Kasumi-1 (cell line): ENCODE data around the gene ETV3L.
A peak's percentile ranks its signal among the peaks of the same experiment; 100 is the strongest.

ENCODE experiments used
- DNase-seq, 2 experiments: peaks; one replicate each; lab custom pipeline; 2025; lab: John Stamatoyannopoulos, UW

The ETV3L gene

DNA sequence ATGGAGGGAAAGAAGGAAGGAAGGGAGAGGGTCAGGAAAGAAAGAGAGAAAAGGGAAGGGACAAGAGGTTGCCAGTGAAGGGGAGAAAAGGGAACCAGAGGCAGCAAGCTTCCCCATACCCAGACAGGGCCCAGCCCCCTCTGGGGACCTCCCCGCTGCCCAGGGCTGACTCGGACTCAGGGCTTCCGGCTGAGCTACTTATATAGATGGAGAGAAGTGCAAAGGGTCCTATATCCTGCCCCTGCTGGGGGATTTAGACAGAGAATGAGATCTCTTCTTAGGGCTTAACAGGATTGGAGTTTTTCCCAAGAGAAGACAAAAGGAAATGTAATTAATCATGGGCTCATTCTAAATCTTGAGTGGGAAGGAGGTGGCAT, at the start of gene ETV3L:
ETV3L (minus strand) TSS at position 176 of the 377 bp plus-strand sequence. CDS start 285 bp downstream, outside the sequence.
- DNase-seq: no peak

DNA sequence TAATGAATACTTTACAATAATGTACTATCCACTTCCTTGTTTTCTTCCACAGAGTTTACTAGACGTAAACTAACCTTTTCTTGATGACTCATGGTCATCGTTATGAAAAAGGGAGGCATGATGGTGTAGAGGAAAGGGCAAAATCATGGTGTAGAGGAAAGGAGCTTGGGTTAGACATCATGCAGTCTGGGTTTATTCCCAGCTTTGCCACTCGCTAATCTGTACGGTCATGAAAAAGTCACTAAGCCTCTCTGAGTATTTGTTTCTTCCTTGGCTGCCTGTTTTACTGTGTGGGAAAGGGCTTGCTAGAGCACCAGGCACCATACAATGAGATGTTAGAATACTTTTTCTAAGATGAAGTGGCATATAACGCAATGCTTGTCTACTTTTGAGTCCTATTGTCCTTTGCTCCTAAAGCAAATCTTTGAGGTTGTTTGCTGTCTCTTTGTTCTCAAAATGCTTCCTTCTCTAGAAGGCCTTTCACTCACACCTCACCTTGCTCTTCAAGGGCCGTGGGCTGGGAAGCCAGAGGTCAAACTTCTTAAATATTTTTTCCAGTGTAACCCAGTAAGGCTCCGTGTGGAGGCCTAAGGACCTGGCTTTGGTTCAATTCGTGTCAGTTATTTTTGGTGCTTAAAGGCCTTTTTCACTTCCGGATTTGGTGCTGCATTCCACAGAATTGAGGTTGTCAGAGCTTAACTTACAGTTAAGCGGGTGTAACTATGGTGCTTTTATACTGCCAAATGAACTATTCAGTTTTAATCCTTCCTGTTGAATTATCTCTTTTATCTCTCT, 48.5 kb upstream of the ETV3L start:
- no peak for DNase-seq

DNA sequence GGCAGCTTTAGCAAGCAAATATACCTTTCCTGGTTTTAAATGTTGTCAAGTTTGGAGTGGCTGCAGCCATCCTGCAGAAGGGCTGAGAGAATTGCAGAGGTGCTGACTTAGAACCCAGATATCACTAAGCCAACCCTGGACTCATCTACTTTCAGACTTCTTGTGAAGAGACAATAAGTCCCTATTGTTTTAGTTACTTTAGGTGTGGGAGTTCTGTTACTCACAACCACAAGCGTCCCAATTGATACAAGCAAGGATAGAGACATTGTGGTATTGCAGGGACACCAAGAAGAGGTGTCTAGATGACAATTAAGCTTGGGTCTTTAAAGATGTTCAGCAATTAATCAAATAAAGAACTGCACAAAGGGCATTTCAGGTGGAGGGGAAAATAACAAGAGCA, 47.4 kb upstream of the ETV3L start:
- DNase-seq: no peak

DNA sequence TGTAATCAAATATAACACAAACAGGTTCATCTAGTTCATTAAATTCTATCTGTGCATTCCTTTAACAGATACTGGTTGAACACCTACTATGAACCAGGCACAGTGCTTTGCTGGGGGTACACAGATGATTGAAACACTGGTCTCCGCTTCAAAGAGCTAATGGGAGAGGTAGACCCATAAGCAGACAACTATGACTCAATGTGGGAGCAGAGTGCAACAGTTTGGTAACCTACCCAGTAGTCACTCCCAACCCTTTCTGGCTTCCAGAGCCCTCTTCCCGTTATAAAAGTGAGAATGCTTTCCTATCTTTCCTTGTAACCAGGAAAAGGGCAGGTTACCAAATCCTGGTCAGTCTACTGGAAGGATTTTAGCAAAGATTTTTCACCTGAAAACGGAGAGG, 46.6 kb upstream of the ETV3L start:
- DNase-seq: no peak

DNA sequence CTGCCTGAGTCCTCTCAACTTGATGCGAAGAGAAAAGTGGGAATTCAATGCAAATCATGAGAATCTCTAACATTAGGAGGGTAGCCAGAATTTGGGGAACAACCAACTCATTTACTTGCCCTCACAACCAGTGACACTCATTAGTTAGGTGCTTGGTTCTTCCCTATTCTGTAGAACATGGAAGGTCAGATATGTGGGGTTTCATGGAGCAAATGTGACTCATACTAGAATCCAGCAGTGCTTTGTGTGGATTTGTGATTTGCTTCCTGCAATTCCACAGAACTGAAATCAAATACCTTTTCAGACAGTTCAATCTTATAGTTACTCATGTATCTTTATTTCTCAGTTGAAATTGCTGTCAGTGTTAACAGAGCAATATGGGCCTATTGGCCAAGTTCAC, 45.5 kb upstream of the ETV3L start:
- no peak for DNase-seq

DNA sequence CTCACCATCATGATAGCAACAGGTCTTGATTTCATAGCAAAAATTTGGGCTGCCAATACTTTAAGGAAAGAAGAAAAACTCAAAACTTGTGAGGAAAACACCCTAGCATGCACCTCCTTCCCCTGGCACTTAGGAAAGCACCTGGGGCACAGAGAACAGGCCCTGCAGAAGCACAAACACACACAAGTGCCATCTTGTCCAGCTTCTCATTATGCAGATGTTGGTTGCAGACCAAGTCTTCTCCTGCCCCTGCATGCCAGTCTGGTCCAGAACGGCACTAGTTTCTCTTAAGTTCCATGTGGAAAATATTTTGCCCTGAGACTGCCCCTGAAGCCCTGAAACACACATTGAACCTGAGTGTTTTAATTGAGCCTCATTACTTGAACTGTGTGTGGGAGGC, 44.9 kb upstream of the ETV3L start:
- DNase-seq: no peak

DNA sequence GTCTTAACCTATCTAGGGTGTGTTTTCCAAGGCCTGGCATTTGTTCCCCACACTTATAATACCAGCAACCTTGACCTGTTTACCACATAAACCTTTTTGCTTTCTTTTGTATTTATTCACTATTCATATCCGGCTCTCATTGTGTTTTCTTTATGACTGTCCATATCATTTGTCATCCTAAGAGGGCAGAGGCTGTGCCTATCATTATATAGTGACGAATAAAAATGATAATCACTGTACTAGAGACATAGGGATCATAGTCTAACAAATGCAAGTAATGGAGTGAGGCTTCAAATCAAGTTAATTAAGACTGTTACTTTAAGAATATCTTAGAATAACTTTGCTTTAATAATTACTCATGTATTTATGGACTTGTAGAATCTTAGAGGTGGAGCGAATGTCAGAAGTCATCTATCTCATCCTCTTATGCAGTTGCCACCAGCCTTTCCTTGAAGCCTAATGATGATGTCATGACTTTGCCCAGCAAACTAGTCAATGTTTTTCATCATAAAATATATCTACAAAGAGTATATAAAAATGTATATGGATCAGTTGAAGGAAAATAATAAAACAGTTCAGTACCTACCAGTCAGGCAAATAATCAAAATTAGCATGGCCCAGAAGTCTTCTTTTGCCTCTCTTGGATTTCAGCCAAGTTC, 43.3 kb upstream of the ETV3L start:
- no peak for DNase-seq

DNA sequence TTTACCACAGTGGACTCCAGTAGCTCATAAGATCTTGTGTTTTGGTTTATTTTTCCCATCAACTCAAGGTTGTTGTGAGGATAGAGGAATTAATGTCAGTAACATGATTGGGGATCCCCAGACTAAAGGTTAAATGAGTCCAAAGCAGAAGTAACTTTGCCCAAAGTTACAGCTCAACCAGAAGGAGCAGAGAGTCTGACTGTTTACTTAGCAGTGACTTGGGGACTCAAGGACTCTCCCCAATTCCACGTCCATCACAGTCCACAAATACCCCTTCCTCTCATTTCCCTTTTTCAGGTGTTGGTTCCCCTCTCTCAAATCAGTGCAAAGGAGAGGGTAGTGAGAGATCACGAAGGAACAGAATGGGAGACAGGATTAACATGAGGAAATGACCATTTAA, 42.6 kb upstream of the ETV3L start:
- no peak for DNase-seq

DNA sequence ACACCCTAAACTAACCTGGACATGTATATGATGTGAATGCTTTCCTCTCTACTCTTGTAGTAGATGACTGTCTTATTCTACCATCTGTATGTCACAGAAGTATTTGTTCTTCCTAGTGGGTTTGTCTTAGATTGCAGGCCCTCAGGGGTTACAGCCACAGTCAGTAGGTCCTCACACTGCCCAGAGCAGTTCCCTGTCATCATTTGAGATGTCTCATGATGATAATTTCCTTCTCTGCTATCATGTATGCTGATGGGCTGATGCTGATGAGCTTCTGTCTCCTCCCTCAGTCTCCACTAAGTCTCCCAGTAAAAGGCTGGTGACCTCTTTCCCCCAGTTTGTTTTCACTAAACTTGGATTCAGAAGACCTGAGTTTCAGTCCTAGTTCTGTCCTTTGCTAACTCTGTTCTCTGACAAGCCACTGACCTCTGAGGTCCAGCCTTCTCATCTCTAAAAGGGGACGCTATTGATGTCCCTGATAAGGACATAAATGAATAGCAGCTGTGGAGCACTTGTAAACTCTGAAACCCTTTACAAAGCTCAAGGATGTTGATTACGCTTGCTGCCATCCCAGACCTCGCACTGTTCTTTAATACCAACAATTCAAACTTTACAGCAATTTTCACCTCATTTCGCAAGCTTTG, 41.7 kb upstream of the ETV3L start:
- no peak for DNase-seq

DNA sequence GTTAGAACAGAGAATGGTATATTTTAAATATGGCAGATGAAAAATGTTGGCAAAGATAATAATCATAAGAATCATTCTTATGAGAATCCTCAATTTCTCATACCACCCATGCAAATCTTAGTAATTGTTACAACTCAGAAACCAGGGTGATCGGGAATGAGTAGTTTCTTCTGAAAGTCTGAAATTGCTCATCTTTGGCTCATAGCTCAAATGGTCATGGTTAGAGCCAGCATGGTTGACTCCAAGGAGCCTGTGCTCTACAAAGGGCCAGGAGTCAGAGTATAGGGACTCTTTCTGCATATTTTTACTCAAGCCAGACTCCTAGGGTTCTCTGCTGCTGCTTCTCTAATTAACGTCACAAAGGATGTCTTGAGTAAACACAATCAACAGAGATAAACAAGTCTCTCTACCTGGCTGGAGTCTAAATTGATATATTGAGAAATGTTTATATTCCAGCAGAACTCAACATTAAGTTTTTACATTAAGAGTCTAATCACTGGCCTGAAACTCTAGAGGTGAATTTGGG, 40.5 kb upstream of the ETV3L start:
- no peak for DNase-seq

DNA sequence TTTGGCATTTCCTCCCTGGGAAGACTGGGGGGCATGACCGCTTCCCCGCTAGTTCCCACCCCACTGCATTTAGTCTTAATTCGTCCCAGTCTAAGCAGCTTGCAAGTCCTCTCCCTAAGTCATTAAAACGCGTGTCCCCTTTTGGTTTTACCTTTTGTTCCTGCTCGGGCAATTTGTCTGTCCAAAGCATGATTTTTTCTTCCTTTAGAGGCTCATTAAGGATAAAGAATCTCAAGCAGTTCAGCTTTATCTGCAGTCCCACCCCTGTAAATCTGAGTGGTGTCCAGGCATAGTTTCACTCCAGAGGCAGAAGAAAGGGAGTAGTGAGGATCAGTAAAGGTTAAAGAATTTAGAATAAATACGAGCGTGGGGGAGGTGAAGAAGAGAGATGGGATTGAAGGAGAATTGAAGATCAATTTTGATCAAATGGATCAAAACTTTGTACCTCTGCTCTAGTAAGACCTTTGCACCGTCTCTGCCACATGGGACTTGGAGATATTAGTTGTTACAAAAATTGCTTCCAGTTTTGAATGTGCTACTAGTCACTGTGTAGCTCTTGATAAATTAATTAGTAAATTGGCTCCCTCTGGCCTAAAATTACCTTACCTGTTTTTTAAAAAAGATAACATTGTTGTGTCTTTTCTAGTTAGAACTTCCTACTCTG, 39.6 kb upstream of the ETV3L start:
- no peak for DNase-seq

DNA sequence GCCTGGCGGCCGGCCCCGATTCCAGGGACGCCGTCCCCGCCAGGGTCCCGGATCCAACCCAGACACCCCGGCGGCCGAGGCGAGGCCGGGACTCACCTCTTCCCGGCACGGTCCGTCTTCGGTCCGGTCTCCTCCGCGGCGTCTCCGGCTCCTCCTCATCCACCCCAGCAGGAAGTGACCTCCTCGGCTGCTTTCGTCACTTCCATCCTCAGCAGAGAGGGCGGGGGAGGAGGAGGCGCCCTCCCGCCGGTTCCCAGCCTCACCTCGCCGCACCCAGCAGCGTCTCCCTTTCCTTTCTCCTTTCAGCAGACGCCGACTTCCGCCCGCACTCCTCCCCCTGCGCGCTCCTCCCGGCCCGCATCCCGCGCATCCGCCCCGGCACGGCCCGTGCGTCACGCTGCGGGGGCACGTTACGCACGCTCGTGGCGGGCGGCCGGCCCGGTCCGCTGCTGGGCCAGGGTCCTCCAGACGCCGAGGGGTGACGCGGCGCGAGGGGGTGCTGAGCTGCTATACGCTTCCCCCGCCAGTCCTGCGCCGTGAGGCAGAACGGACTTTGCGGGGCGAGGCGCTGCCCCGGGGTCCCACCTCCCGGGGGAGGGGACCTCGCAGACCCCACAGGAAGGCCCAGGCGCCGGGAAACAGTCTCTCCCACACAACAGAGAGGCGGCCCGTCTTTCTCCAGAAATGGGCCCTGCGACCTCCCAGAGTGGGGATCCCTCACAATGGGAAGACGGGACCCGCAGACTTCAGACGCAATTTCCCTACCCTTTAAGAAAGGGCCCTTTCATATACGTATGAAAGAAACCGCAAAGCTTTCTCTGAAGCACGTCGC, 38.8 kb upstream of the ETV3L start, which contains the start of gene ETV3:
ETV3 (minus strand) TSS at position 176 of the 832 bp plus-strand sequence. CDS start 2,043 bp downstream, outside the sequence.
- DNase-seq: peak; percentile 82 to 84

DNA sequence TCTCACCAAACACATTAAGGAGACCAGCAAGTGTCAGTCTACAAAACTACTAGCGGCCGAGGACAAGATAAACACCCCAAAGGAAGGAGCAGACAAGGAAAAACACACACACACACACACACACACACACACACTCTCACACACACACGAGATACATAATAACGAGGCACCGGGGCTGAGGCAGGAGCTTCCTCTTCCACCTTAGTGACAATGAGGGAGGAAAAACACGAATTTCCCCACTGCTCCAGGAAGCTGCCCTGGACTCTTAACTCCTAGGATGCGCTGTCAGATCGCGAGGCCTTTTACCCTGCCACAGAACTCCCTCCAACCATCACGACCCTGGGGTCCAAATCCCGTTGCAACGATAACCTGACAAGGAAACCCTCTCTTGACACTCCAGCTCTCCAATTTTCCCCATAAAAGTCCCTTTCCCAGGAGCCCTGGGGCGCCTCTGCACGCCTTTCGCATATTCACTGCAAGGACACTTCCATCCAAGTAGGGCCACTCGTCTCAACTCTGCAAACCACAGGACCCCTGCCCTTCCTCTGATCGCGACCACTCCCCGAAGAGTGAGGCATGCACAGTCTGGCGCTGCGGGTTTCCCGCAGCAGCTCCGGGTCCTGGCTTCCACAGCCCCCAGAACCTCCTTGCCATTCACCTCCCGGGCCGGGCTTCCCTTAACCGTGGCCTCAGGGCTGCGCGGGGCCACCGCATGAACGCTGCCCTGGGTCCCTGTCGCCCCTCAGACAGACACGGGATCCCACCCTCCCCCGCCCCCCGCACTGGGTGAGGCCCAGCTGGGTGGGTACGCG, 38.0 kb upstream of the ETV3L start:
- peak; percentile 36 to 65 for DNase-seq

DNA sequence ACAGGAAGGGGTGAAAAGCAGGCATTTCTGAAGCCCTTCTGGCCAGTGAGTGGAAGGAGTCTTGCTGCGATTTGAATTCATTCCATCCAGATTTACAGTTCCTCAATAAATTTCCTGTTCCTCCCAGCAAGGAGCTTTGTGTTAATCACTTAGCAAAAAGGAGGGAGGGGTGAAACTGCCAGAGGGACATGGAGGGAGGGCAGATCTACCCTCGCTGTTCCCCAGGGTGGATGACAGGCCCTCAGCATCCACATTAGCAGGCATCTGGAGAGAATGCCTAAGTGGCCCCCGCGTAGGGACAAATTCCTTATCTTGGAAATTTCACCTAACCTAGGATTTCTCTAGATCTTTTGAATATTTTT, 37.4 kb upstream of the ETV3L start:
- peak; percentile 31 to 65 for DNase-seq

DNA sequence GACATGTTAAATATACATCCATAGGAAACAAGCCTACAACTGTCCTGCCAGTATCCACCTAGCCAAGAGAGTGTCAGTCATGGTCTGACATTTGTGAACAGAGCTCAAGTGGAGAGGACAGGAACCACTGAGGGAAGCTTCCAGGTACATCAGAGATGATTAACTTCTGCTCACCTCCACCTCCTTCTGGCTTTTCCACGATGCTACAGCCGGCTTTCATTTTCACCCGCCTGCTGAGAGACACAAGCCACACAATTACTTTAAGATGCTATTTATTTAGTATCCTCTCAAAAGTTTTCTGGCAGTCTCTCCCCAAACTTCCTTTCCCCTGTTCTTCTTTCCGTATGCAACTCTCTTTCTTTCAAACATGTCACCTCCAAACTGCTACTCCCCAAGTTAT, 36.5 kb upstream of the ETV3L start:
- no peak for DNase-seq

DNA sequence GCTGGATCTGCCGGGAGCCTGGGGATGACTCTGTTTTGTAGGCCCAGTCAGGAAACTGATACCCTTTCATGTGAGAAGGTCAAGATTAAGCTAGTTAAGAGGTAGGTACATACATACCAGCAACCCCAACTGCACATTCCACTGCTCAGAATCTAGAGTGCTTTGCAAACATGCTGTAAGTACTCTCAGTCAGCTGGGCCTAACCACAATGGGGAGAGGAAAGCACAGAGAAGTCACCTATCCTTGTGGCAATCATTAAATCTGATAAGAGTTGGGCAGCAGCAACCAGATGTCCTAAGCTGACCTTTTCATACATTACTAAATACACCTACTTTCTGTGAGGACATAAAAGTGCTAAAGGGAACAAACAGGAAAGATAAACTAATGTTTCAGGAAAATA, 36.0 kb upstream of the ETV3L start:
- no peak for DNase-seq

DNA sequence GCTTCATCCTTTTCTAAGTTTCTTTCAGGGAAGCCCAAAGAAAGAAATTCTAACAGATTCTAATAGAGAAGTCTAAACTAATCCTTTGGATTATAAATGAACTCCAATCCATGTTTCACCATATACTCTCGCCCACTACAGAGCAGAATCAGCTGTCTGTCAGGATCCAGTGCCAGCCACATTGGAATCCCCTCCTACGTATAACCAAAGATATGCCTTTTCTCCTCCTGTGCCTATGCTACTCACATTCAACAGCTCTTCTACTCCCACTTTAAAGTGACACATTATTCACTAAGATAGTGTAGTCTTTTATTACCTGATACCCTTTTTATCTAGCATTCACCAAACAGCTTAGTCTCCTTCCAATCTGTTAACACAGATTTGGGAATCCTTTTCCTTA, 35.5 kb upstream of the ETV3L start:
- no peak for DNase-seq

DNA sequence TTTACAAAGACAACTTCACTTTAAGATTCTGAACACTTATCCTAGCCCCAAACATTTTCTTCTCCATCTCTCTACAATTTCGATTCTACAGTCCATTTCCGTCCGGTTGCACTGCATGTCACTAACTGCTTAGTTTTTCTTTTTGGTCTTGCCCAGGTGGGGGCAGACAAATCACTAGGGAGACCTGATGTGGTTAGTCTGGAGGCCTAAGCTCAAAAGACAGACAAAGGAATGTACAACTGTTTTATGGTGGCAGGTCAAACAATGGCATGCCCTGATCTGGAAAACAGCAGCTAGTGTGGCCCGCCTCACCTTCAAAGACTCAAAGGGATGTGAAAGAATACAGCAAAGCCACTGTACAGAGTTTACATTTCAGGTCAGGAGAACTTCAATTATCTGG, 34.8 kb upstream of the ETV3L start:
- DNase-seq: no peak

DNA sequence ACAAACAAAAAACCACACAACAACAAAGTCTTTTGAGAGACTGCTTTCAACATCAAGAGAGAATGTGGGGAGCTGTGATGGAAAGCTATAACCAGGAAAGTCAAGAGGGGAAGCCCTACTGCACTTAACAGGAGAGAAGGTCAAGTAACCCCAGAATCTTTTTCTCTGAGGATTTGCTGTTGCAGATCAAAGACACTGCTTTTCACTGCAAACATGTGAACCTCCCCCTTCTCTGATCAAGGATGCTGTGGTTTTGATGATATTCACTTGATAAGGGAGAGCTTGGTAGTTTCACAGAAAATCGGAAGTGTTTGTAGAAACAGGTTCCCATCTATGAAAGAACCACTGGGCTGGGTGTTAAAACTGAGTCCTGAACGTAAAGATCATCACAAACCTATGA, 33.8 kb upstream of the ETV3L start:
- no peak for DNase-seq

DNA sequence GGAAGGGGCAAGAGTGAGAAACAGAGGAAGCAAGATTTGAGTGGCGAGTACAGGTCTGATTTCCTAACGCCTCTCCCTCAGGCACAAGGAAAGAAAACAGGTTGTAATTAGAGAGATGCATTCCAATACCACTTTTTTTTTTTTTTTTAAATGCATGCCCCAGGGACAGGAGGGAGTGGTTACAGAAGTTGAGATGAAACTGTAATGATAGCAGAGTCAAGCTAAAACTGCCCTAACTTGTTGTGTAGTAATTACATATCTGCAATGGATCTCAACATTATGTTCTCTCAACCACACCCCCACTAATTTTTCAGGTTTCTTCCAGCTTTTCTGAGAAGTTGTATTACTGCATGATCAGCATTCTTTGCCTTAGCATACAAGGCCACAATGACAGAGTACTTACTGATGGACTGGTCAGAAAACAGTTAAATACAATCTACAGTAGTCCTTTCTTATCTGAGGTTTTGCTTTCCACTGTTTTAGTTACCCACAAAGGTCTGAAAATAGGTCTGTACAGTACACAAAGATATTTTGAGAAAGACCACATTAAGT, 33.1 kb upstream of the ETV3L start:
- DNase-seq: no peak
